AG09309 (cell line): Measurements from ENCODE around the gene BRAT1.

ENCODE experiments used
- DNase-seq: peaks from one replicate; pipeline ENCODE4 v3.0.0-alpha.2; 2010; ENCODE audit warnings: low read depth
- H3K4me3 ChIP-seq: 2 replicates; pipeline ENCODE4 v1.5.1; 2011; ENCODE audit warnings: mild to moderate bottlenecking, low read depth, low read length, moderate library complexity; ENCODE audit not compliant: control insufficient read depth
- TF ChIP-seq, protein P1 (sequence below): IDR thresholded peaks from 2 replicates; pipeline ENCODE4 v1.5.1; 2011; ENCODE audit warnings: mild to moderate bottlenecking, low read depth, low read length, inconsistent platforms; ENCODE audit not compliant: insufficient read depth, control insufficient read depth; ENCODE audit errors: missing control alignments

The BRAT1 gene

GRCh38 chr7:2504128-2504888 lies 51.0 kb downstream of the BRAT1 start:
- TF ChIP-seq, protein P1, sequence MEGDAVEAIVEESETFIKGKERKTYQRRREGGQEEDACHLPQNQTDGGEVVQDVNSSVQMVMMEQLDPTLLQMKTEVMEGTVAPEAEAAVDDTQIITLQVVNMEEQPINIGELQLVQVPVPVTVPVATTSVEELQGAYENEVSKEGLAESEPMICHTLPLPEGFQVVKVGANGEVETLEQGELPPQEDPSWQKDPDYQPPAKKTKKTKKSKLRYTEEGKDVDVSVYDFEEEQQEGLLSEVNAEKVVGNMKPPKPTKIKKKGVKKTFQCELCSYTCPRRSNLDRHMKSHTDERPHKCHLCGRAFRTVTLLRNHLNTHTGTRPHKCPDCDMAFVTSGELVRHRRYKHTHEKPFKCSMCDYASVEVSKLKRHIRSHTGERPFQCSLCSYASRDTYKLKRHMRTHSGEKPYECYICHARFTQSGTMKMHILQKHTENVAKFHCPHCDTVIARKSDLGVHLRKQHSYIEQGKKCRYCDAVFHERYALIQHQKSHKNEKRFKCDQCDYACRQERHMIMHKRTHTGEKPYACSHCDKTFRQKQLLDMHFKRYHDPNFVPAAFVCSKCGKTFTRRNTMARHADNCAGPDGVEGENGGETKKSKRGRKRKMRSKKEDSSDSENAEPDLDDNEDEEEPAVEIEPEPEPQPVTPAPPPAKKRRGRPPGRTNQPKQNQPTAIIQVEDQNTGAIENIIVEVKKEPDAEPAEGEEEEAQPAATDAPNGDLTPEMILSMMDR, result no peak
- DNase-seq, result no peak
- H3K4me3 ChIP-seq, result no peak overlapping the region

GRCh38 chr7:2503056-2503941 lies 52.0 kb downstream of the BRAT1 start:
- no peak for DNase-seq
- H3K4me3 ChIP-seq, result no peak overlapping the region
- TF ChIP-seq, protein P1, result no peak

- H3K4me3 ChIP-seq, result no peak overlapping the region
- TF ChIP-seq, protein P1, result no peak
- DNase-seq, result no peak
Measured at GRCh38 chr7:2502647-2502966, 52.7 kb downstream of the BRAT1 start.

- no peak overlapping the region for H3K4me3 ChIP-seq
- TF ChIP-seq, protein P1, result no peak
Measured at GRCh38 chr7:2501947-2502646, 53.2 kb downstream of the BRAT1 start.

GRCh38 chr7:2500701-2501100 lies 54.6 kb downstream of the BRAT1 start:
- TF ChIP-seq, protein P1, result no peak
- DNase-seq, result no peak
- H3K4me3 ChIP-seq, result no peak overlapping the region

More at GRCh38 chr7:2501947-2502646, 53.2 kb downstream of the BRAT1 start:
- no peak for DNase-seq

DNA sequence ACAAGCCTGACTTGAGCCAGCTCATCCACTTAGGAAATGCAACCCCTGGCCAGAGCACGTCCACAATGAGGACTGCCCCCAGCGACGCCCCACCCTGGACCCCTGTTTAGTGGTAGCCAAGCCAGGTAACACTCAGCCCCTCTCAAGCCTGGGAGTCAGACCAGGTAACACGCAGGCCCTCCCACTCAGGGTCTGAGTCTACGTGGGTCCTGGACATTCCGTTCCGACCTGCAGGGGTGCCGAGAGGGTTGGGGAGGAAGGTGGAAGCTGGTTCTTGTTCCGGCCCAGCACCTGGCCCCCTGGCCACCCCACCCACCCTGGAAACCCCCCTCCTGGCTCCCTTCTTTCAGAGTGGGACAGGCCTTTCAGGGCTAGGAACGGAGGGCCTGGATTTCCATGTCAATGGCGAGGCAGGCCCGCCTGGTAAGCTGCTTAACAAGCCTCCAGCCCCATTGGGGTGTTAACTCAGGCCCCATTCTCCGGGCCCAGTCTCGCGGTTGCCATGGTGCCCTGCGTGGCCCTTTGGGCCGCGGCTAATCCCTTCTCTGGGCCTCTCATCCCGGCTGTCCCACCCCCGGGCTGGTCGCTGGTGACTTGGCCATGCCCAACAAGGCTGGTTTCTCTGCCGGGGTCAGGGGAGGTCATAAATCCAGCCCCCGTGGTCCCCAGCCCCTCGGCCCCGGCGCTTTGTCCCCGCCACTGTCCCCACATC lies 55.4 kb downstream of the BRAT1 start:
- no peak overlapping the region for H3K4me3 ChIP-seq
- DNase-seq, result no peak
- TF ChIP-seq, protein P1, result no peak
